Keratinocyte (primary cell): ENCODE measurements around the gene ITPR2. TPM values are rescaled to one million over a fixed set of nuclear protein-coding genes. Genes with fewer than 3 reads are reported as not detected.
"Not testable (repeated sequence)": the region's sequence is repeated elsewhere in the genome, so short reads cannot be mapped to it uniquely, and the experiment has no call there.

ENCODE experiments used
- DNase-seq: peaks from one replicate; pipeline ENCODE4 v3.0.0-alpha.2; 2011; ENCODE audit warnings: low read depth, missing footprints, low spot score
- FAIRE-seq: peaks from 2 replicates; lab custom pipeline; 2011; peaks lifted over from hg19 to GRCh38; lab: Jason Lieb, UNC
- H2AFZ ChIP-seq: 2 replicates; pipeline ENCODE4 v1.6.0; 2012; ENCODE audit warnings: low read length, control low read depth, inconsistent platforms; ENCODE audit not compliant: control insufficient read depth
- H3K27ac ChIP-seq: 2 replicates; pipeline ENCODE4 v1.5.1; 2011; ENCODE audit warnings: low read length; ENCODE audit not compliant: control insufficient read depth, insufficient read depth
- H3K27me3 ChIP-seq: 3 replicates; pipeline ENCODE4 v1.6.0; 2011; ENCODE audit warnings: low read length; ENCODE audit not compliant: control insufficient read depth, insufficient read depth; ENCODE audit errors: extremely low read depth
- H3K36me3 ChIP-seq, 2 experiments: 2 replicates in 1 of 2; 3 replicates in 1 of 2; pipeline ENCODE4 v1.5.1; 2011; ENCODE audit warnings: low read length in 2 of 2, mild to moderate bottlenecking in 1 of 2; ENCODE audit not compliant: control insufficient read depth in 2 of 2, insufficient read depth in 2 of 2; ENCODE audit errors: extremely low read depth in 1 of 2
- H3K4me1 ChIP-seq: 3 replicates; pipeline ENCODE4 v1.5.1; 2011; ENCODE audit warnings: low read length; ENCODE audit not compliant: control insufficient read depth, insufficient read depth; ENCODE audit errors: extremely low read depth
- H3K4me2 ChIP-seq: 3 replicates; pipeline ENCODE4 v1.6.0; 2011; ENCODE audit warnings: low read depth, low read length; ENCODE audit not compliant: control insufficient read depth, insufficient read depth; ENCODE audit errors: extremely low read depth
- H3K4me3 ChIP-seq, 3 experiments: fragments of 200-600 bp in 1 of 3; sonication (generic) in 1 of 3; 2 replicates in 2 of 3; 3 replicates in 1 of 3; pipeline ENCODE4 v1.5.1; 2011 to 2016; ENCODE audit warnings: low read length in 3 of 3, mild to moderate bottlenecking in 3 of 3, control low read depth in 2 of 3, inconsistent platforms in 1 of 3, low read depth in 1 of 3, mixed read lengths in 1 of 3, mixed run types in 1 of 3, moderate library complexity in 1 of 3; ENCODE audit not compliant: control insufficient read depth in 2 of 3, insufficient read depth in 2 of 3; ENCODE audit errors: extremely low read depth in 1 of 3
- H3K79me2 ChIP-seq: 2 replicates; pipeline ENCODE4 v1.6.0; 2012; ENCODE audit warnings: low read length; ENCODE audit not compliant: control insufficient read depth, insufficient read depth
- H3K9ac ChIP-seq: 3 replicates; pipeline ENCODE4 v1.6.0; 2011; ENCODE audit warnings: low read length; ENCODE audit not compliant: control insufficient read depth, insufficient read depth; ENCODE audit errors: extremely low read depth
- H3K9me1 ChIP-seq: 3 replicates; pipeline ENCODE4 v1.6.0; 2011; ENCODE audit warnings: low read length; ENCODE audit not compliant: control insufficient read depth, insufficient read depth; ENCODE audit errors: extremely low read depth
- H3K9me3 ChIP-seq: 2 replicates; pipeline ENCODE4 v1.5.1; 2012; ENCODE audit warnings: low read depth, low read length; ENCODE audit not compliant: control insufficient read depth
- H4K20me1 ChIP-seq: 3 replicates; pipeline ENCODE4 v1.6.0; 2011; ENCODE audit warnings: low read length; ENCODE audit not compliant: control insufficient read depth, insufficient read depth; ENCODE audit errors: extremely low read depth
- EZH2 ChIP-seq: IDR thresholded peaks from one replicate; pipeline ENCODE4 v1.6.1; 2012; ENCODE audit warnings: inconsistent platforms, mild to moderate bottlenecking, low read length, moderate library complexity
- dilution Hi-C: fragments of 300-500 bp; cut with MboI; formaldehyde crosslinking; loops from one replicate; pipeline ENCODE4 v1.7.0; 2020; ENCODE audit warnings: low sequenced_read_pairs; ENCODE audit not compliant: extremely low pct_ligation_motif_present
- polyA plus RNA-seq, 5 experiments: library from polyadenylated mRNA; depleted of rRNA in 3 of 5; stranded (reverse) in 3 of 5; stranded (forward) in 1 of 5; unstranded in 1 of 5; fragments of >200 nt; gene quantifications; 1 replicate in 1 of 5; 2 replicates in 3 of 5; 3 replicates in 1 of 5; pipeline versions ENCODE4 v1.2.1 to v1.2.3, GENCODE V29; 2011 to 2012; ENCODE audit warnings: missing spikeins in 2 of 5, low read depth in 1 of 5, low replicate concordance in 1 of 5
- TF ChIP-seq, protein P1 (sequence below), 3 experiments: IDR thresholded peaks in 1 of 3; conservative IDR thresholded peaks in 1 of 3; optimal IDR thresholded peaks in 1 of 3; 2 replicates in 2 of 3; 3 replicates in 1 of 3; pipeline versions ENCODE3 to v1.5.1; 2011; ENCODE audit warnings: low read length in 3 of 3, mild to moderate bottlenecking in 3 of 3, moderate library complexity in 2 of 3, control low read depth in 1 of 3, inconsistent platforms in 1 of 3; ENCODE audit not compliant: insufficient read depth in 2 of 3; ENCODE audit errors: extremely low read depth in 1 of 3

ITPR2 gene
- polyA plus RNA-seq, 1 donor (not counting 4 experiments of a cell fraction or from before 2014, with no cell fraction given), result 7.6 TPM

DNA sequence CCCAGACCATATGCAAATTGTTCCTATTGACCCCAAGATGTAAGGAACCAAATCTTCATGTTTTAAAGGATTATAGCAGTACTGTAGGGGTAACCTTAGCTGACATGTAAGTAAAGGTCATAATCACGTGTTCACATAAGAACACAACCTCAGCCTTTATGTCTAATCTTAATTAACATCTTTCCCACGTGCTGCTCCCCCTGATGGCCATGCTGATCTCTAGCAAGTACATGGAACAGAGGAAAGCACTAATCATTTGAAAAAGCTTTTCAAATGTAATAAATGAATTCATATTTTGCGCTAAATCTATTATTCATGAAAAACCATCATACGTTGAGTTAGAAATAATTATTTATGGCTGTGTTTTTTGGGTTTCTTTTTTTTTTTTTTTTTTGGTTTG, 30.5 kb upstream of the ITPR2 start:
- no peaks in the 10 kb centered on the region for H3K27me3 ChIP-seq
- H3K79me2 ChIP-seq, result no peaks in the 10 kb centered on the region
- no peaks in the 10 kb centered on the region for H3K4me1 ChIP-seq
- DNase-seq (no peak), FAIRE-seq (no peak)
- no peaks in the 10 kb centered on the region for H3K9me1 ChIP-seq
- TF ChIP-seq, protein P1, sequence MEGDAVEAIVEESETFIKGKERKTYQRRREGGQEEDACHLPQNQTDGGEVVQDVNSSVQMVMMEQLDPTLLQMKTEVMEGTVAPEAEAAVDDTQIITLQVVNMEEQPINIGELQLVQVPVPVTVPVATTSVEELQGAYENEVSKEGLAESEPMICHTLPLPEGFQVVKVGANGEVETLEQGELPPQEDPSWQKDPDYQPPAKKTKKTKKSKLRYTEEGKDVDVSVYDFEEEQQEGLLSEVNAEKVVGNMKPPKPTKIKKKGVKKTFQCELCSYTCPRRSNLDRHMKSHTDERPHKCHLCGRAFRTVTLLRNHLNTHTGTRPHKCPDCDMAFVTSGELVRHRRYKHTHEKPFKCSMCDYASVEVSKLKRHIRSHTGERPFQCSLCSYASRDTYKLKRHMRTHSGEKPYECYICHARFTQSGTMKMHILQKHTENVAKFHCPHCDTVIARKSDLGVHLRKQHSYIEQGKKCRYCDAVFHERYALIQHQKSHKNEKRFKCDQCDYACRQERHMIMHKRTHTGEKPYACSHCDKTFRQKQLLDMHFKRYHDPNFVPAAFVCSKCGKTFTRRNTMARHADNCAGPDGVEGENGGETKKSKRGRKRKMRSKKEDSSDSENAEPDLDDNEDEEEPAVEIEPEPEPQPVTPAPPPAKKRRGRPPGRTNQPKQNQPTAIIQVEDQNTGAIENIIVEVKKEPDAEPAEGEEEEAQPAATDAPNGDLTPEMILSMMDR (optimal IDR thresholded peaks at IDR 0.05 in 1 of 3, IDR thresholded peaks at IDR 0.05 in 1 of 3, conservative IDR thresholded peaks at IDR 0.05 in 1 of 3; ENCODE audit: extremely low read depth in 1 of 3, insufficient read depth in 2 of 3, low read length in 3 of 3), result peak; percentile 19 to 28 (median 27)
- no peak for TF ChIP-seq EZH2
- H3K4me2 ChIP-seq, result no peak overlapping the region
- H2AFZ ChIP-seq, result no peak overlapping the region
- H3K27ac ChIP-seq, result no peak overlapping the region
- no peaks in the 10 kb centered on the region for H3K36me3 ChIP-seq
- H4K20me1 ChIP-seq, result no peaks in the 10 kb centered on the region
- dilution Hi-C loops, result no loop called here
- no peak overlapping the region for H3K4me3 ChIP-seq
- H3K9ac ChIP-seq, result no peak overlapping the region
- no peaks in the 10 kb centered on the region for H3K9me3 ChIP-seq

DNA sequence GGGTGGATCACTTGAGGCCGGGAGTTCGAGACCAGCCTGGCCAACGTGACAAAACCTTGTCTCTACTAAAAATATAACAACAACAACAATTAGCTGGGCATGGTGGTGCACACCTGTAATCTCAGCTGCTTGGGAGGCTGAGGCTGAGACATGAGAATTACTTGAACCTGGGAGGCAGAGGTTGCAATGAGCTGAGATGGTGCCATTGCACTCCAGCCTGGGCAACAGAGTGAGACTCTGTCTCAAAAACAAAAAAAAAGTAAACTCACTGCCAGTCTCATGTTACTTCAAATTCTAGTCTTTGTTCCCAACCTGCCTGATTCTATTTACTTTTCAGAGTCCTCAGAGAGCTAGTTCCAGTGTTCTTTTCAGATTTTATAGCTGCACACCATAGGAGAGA, 29.8 kb upstream of the ITPR2 start:
- H3K36me3 ChIP-seq, H4K20me1 ChIP-seq, H3K27ac ChIP-seq, H3K4me1 ChIP-seq, H3K9me3 ChIP-seq, H3K9ac ChIP-seq, H3K4me3 ChIP-seq, H3K27me3 ChIP-seq, dilution Hi-C loops, H3K4me2 ChIP-seq, DNase-seq, H2AFZ ChIP-seq, H3K9me1 ChIP-seq, H3K79me2 ChIP-seq, FAIRE-seq: not testable (repeated sequence)

DNA sequence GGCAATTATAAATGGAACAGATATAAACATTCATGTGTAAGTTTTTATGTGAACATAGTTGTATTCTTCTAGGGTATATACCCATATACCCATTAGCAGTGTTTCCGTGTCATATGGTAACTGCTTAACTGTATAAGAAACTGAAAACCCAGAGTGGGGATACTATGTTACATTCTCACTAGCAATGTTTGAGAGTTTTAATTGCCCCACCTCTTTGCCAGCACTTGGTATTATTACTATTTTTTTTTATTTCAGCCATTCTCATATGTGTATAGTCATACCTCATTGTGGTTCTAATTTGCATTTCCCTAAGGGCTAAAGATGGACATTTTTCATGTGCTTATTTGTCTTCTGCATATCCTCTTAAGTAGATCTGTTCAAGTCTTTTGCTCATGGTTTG, 28.7 kb upstream of the ITPR2 start:
- Histone ChIP-seq H3K4me3 (no peak overlapping the region), H3K9me1 (no peaks in the 10 kb centered on the region), H4K20me1 (no peaks in the 10 kb centered on the region), H3K27ac (no peak overlapping the region), H3K27me3 (no peaks in the 10 kb centered on the region), H3K4me1 (no peaks in the 10 kb centered on the region), H3K4me2 (no peak overlapping the region), H3K9me3 (no peaks in the 10 kb centered on the region), H2AFZ (no peak overlapping the region), H3K9ac (no peak overlapping the region), H3K36me3 (no peaks in the 10 kb centered on the region), H3K79me2 (no peaks in the 10 kb centered on the region)
- DNase-seq (no peak), FAIRE-seq (no peak)
- dilution Hi-C loops, result no loop called here
- TF ChIP-seq, protein P1 (optimal IDR thresholded peaks at IDR 0.05 in 1 of 3, IDR thresholded peaks at IDR 0.05 in 1 of 3, conservative IDR thresholded peaks at IDR 0.05 in 1 of 3; ENCODE audit: extremely low read depth in 1 of 3, insufficient read depth in 2 of 3, low read length in 3 of 3), result no peak
- no peak for TF ChIP-seq EZH2
